A673 (cell line): ENCODE data around the gene OXGR1.
A peak's percentile ranks its signal among the peaks of the same experiment; 100 is the strongest.

Experiments used
- EZH2 ChIP-seq: fragments of 200-600 bp; sonication (generic); IDR thresholded peaks from 2 replicates; pipeline ENCODE4 v1.6.1; 2017; ENCODE audit warnings: borderline replicate concordance, low read depth, mild to moderate bottlenecking, mixed read lengths, antibody characterized with exemption, low read length; ENCODE audit not compliant: poor library complexity, severe bottlenecking
- TF ChIP-seq, protein P1 (sequence below): fragments of 300-800, 200-600 bp; sonication (generic); conservative IDR thresholded peaks from 2 replicates; pipeline ENCODE4 v1.5.1; 2017; ENCODE audit warnings: low read depth, mild to moderate bottlenecking, antibody characterized with exemption, low read length, moderate library complexity, mixed read lengths

DNA sequence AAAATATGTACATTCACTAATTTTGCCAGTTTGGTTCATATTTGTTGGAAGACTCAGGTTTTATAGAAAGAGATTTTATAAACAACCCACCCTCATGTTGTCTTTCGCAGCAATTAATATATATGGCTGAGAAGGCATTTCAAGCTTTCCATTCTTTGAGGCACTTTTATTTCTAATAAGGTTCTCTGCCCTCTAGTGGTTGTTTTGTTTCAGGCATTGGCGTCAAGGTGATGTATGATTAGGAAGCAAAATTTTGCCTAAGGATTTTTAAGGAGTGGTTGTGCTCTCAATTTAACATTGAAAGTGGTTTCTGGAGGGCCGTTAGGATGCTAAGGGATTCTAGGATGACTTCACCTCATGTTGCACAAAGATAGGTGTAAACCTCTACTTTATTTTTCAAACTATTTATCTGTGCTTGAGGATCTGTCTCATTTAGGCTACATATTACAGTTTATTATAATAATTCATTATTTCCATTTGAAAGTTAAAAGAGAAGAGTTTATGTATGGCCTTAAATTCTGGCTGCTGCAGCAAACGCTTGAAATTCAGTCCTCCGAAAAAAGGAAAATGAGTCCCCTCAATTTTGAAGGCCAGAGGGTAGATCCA is 35.9 kb downstream of the OXGR1 start:
- TF ChIP-seq, protein P1, sequence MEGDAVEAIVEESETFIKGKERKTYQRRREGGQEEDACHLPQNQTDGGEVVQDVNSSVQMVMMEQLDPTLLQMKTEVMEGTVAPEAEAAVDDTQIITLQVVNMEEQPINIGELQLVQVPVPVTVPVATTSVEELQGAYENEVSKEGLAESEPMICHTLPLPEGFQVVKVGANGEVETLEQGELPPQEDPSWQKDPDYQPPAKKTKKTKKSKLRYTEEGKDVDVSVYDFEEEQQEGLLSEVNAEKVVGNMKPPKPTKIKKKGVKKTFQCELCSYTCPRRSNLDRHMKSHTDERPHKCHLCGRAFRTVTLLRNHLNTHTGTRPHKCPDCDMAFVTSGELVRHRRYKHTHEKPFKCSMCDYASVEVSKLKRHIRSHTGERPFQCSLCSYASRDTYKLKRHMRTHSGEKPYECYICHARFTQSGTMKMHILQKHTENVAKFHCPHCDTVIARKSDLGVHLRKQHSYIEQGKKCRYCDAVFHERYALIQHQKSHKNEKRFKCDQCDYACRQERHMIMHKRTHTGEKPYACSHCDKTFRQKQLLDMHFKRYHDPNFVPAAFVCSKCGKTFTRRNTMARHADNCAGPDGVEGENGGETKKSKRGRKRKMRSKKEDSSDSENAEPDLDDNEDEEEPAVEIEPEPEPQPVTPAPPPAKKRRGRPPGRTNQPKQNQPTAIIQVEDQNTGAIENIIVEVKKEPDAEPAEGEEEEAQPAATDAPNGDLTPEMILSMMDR, result peak; percentile 77
- no peak for TF ChIP-seq EZH2
